HepG2 (cell line): ENCODE results near the gene DLG5. TPM values are rescaled to one million over a fixed set of nuclear protein-coding genes. Genes with fewer than 3 reads are reported as not detected.

Source experiments
- ATM ChIP-seq: fragments of 450-650 bp; IDR thresholded peaks from 2 replicates; pipeline ENCODE4 v1.7.1; 2017; ENCODE audit warnings: mild to moderate bottlenecking, borderline replicate concordance
- CBX5 ChIP-seq: sonication (generic); formaldehyde crosslinking; IDR thresholded peaks from 2 replicates; pipeline ENCODE4 v1.4.0; 2020; ENCODE audit warnings: missing genetic modification reagents, borderline replicate concordance
- FLYWCH1 ChIP-seq: sonication (generic); formaldehyde crosslinking; IDR thresholded peaks from 2 replicates; pipeline ENCODE4 v1.8.1; 2023; ENCODE audit warnings: mild to moderate bottlenecking, missing genetic modification reagents
- GATA4 ChIP-seq: sonication (generic); IDR thresholded peaks from 2 replicates; pipeline ENCODE4 v1.6.1; 2016; ENCODE audit warnings: antibody characterized with exemption, low read depth, borderline replicate concordance
- KDM4B ChIP-seq: sonication (generic); formaldehyde crosslinking; IDR thresholded peaks from 2 replicates; pipeline ENCODE4 v1.4.0; 2020; ENCODE audit warnings: missing genetic modification reagents
- RFX5 ChIP-seq: IDR thresholded peaks from 2 replicates; pipeline ENCODE4 v1.6.1; 2011; ENCODE audit warnings: low read depth, low read length, improper control_type of control experiment
- SALL1 ChIP-seq: sonication (generic); formaldehyde crosslinking; IDR thresholded peaks from 2 replicates; pipeline ENCODE4 v1.8.0; 2022; ENCODE audit warnings: mild to moderate bottlenecking, missing genetic modification reagents
- SMARCC2 ChIP-seq: fragments of 450-650 bp; IDR thresholded peaks from 2 replicates; pipeline ENCODE4 v1.6.1; 2017; ENCODE audit warnings: antibody characterized with exemption, mild to moderate bottlenecking
- SOX13 ChIP-seq, 3 experiments: fragments of 450-650 bp in 1 of 3; sonication (generic) in 1 of 3; formaldehyde crosslinking in 1 of 3; IDR thresholded peaks in 2 of 3; conservative IDR thresholded peaks in 1 of 3; 2 replicates each; pipeline versions ENCODE4 v1.5.0 to v1.6.1; 2016 to 2020; ENCODE audit warnings: antibody characterized with exemption in 1 of 3, mild to moderate bottlenecking in 1 of 3, missing compliant biosample characterization in 1 of 3, missing genetic modification reagents in 1 of 3, moderate library complexity in 1 of 3
- TAF1 ChIP-seq: sonication (generic); formaldehyde crosslinking; IDR thresholded peaks from 2 replicates; pipeline ENCODE4 v1.4.0; 2020; ENCODE audit warnings: missing genetic modification reagents
- TBP ChIP-seq: sonication (generic); formaldehyde crosslinking; IDR thresholded peaks from 2 replicates; pipeline ENCODE4 v1.5.0; 2020; ENCODE audit warnings: missing genetic modification reagents
- TGIF2 ChIP-seq: IDR thresholded peaks from 2 replicates; pipeline ENCODE4 v1.6.1; 2016; ENCODE audit warnings: control low read depth, missing compliant biosample characterization
- TMF1 ChIP-seq: sonication (generic); formaldehyde crosslinking; IDR thresholded peaks from 2 replicates; pipeline ENCODE4 v1.8.1; 2022; ENCODE audit warnings: low read depth, missing genetic modification reagents
- ZMYM4 ChIP-seq: sonication (generic); formaldehyde crosslinking; IDR thresholded peaks from 2 replicates; pipeline ENCODE4 v1.8.1; 2023; ENCODE audit warnings: mild to moderate bottlenecking, missing genetic modification reagents
- ZNF441 ChIP-seq: sonication (generic); formaldehyde crosslinking; IDR thresholded peaks from 2 replicates; pipeline ENCODE4 v1.7.0; 2021; ENCODE audit warnings: missing genetic modification reagents, borderline replicate concordance
- ZSCAN9 ChIP-seq: IDR thresholded peaks from 2 replicates; pipeline ENCODE4 v1.6.1; 2016; ENCODE audit warnings: borderline replicate concordance
- polyA plus RNA-seq, 8 experiments: library from polyadenylated mRNA; depleted of rRNA in 3 of 8; stranded (reverse) in 7 of 8; unstranded in 1 of 8; fragments of >200 nt; fragmentation: Illumina TruSeq in 4 of 8; extraction: Trizol in 4 of 8; gene quantifications; 2 replicates each; pipeline versions ENCODE4 v1.2.1 to v1.2.3, GENCODE V29; 2011 to 2016; ENCODE audit warnings: low read depth in 4 of 8, missing spikeins in 1 of 8, mixed read lengths in 1 of 8; ENCODE audit not compliant: insufficient read depth in 1 of 8
- total RNA-seq, 5 experiments: library from RNA; depleted of rRNA; stranded (reverse); fragments of >200 nt; fragmentation: Illumina TruSeq; extraction: Trizol; gene quantifications; 2 replicates each; pipeline ENCODE4 v1.2.3, GENCODE V29; 2016; ENCODE audit warnings: low read depth in 1 of 5
- TF ChIP-seq, protein P1 (sequence below): sonication (generic); formaldehyde crosslinking; IDR thresholded peaks from 2 replicates; pipeline ENCODE4 v1.4.0; 2020; ENCODE audit warnings: missing genetic modification reagents
- TF ChIP-seq, protein P2 (sequence below): sonication (generic); formaldehyde crosslinking; IDR thresholded peaks from 2 replicates; pipeline ENCODE4 v1.9.0; 2021; ENCODE audit warnings: missing genetic modification reagents, borderline replicate concordance
- TF ChIP-seq, protein P3 (sequence below): sonication (generic); formaldehyde crosslinking; IDR thresholded peaks from 2 replicates; pipeline ENCODE4 v1.4.0; 2020; ENCODE audit warnings: missing genetic modification reagents, low read depth, mild to moderate bottlenecking, borderline replicate concordance
- TF ChIP-seq, protein P4 (sequence below): IDR thresholded peaks from 2 replicates; pipeline ENCODE4 v1.6.1; 2016; ENCODE audit warnings: missing genetic modification reagents, missing compliant biosample characterization
- TF ChIP-seq, protein P5 (sequence below): sonication (generic); formaldehyde crosslinking; IDR thresholded peaks from 2 replicates; pipeline ENCODE4 v1.4.0; 2020; ENCODE audit warnings: missing genetic modification reagents, borderline replicate concordance

DLG5 gene
- total and polyA plus RNA-seq, 2 of the 13 experiments (the other 11 are each of a cell fraction or from before 2014, with no cell fraction given) = 15.5 to 18.2 TPM

DNA sequence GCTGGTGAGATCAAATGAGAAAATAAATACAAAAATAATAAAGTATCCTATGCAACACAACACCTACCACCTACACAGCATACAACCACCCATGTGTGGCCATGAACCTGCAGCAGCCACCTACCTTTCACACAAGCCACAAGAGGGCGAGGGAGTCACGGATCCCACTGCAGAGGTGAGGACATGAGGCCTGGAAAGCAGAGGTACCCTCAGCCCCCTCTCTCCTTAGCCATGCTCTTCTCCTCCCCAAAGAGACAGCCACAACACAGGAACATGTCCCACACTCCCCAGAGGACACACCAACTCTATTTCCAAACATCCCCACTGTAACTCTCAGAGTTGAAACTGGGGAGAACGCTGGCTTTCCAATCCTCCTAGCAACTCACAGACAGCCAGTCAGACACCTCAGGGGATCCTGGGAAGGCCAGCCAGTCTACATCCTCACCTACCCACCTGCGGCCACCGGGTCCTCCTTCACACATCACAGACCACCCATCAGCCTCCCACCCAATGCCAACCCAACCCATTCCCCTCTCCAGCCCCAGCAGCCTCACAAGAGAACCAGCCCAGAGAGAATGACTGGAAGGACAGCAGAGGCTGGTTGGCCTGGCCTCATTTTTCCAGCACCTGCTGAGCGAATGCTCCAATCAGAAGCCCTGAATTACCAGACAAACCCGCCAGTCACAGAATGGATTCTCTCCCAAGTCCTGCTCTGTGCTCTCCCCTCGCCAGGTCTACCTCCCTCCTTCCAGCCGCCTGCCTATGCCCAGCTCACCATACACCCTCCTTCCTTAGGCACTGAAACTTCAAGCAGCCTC, 18.4 kb downstream of the DLG5 start (continued):
- no peak for TF ChIP-seq RFX5
- no peak for TF ChIP-seq ZSCAN9
- no peak for TF ChIP-seq KDM4B (CRISPR knock-in tag)
- no peak for TF ChIP-seq ATM
- no peak for TF ChIP-seq GATA4
- no peak for TF ChIP-seq TMF1
- no peak for TF ChIP-seq FLYWCH1 (CRISPR knock-in tag)
- no peak; the same call in 1 of the 2 replicates for TF ChIP-seq SALL1 (CRISPR knock-in tag)
- TF ChIP-seq SOX13 (IDR thresholded peaks at IDR 0.05) = no peak
- peak in 1 of 2 experiments; percentile 41; a peak in 1 of 4 replicates for TF ChIP-seq SOX13 (CRISPR knock-in tag; conservative IDR thresholded peaks at IDR 0.05 in 1 of 2, IDR thresholded peaks at IDR 0.05 in 1 of 2)
- TF ChIP-seq, protein P1, sequence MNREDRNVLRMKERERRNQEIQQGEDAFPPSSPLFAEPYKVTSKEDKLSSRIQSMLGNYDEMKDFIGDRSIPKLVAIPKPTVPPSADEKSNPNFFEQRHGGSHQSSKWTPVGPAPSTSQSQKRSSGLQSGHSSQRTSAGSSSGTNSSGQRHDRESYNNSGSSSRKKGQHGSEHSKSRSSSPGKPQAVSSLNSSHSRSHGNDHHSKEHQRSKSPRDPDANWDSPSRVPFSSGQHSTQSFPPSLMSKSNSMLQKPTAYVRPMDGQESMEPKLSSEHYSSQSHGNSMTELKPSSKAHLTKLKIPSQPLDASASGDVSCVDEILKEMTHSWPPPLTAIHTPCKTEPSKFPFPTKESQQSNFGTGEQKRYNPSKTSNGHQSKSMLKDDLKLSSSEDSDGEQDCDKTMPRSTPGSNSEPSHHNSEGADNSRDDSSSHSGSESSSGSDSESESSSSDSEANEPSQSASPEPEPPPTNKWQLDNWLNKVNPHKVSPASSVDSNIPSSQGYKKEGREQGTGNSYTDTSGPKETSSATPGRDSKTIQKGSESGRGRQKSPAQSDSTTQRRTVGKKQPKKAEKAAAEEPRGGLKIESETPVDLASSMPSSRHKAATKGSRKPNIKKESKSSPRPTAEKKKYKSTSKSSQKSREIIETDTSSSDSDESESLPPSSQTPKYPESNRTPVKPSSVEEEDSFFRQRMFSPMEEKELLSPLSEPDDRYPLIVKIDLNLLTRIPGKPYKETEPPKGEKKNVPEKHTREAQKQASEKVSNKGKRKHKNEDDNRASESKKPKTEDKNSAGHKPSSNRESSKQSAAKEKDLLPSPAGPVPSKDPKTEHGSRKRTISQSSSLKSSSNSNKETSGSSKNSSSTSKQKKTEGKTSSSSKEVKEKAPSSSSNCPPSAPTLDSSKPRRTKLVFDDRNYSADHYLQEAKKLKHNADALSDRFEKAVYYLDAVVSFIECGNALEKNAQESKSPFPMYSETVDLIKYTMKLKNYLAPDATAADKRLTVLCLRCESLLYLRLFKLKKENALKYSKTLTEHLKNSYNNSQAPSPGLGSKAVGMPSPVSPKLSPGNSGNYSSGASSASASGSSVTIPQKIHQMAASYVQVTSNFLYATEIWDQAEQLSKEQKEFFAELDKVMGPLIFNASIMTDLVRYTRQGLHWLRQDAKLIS (CRISPR knock-in tag) = no peak
- TF ChIP-seq TAF1 (CRISPR knock-in tag) = no peak
- TF ChIP-seq CBX5 (CRISPR knock-in tag) = 0 out of 2 replicates have a peak, but pooled peaks have one; percentile 49
- TF ChIP-seq TGIF2 (CRISPR knock-in tag) = no peak
- TF ChIP-seq, protein P2, sequence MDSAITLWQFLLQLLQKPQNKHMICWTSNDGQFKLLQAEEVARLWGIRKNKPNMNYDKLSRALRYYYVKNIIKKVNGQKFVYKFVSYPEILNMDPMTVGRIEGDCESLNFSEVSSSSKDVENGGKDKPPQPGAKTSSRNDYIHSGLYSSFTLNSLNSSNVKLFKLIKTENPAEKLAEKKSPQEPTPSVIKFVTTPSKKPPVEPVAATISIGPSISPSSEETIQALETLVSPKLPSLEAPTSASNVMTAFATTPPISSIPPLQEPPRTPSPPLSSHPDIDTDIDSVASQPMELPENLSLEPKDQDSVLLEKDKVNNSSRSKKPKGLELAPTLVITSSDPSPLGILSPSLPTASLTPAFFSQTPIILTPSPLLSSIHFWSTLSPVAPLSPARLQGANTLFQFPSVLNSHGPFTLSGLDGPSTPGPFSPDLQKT (CRISPR knock-in tag) = no peak
- TF ChIP-seq, protein P3, sequence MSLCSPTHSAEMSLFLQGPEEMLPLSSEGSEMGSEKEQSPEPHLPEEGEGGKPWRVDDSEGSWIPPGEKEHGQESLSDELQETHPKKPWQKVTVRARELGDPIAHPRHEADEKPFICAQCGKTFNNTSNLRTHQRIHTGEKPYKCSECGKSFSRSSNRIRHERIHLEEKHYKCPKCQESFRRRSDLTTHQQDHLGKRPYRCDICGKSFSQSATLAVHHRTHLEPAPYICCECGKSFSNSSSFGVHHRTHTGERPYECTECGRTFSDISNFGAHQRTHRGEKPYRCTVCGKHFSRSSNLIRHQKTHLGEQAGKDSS (CRISPR knock-in tag) = peak; percentile 54; the same call in 1 of the 2 replicates
- TF ChIP-seq, protein P4, sequence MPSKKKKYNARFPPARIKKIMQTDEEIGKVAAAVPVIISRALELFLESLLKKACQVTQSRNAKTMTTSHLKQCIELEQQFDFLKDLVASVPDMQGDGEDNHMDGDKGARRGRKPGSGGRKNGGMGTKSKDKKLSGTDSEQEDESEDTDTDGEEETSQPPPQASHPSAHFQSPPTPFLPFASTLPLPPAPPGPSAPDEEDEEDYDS (CRISPR knock-in tag) = no peak
- TF ChIP-seq ZNF441 (CRISPR knock-in tag) = no peak
- TF ChIP-seq, protein P5, sequence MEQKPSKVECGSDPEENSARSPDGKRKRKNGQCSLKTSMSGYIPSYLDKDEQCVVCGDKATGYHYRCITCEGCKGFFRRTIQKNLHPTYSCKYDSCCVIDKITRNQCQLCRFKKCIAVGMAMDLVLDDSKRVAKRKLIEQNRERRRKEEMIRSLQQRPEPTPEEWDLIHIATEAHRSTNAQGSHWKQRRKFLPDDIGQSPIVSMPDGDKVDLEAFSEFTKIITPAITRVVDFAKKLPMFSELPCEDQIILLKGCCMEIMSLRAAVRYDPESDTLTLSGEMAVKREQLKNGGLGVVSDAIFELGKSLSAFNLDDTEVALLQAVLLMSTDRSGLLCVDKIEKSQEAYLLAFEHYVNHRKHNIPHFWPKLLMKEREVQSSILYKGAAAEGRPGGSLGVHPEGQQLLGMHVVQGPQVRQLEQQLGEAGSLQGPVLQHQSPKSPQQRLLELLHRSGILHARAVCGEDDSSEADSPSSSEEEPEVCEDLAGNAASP (CRISPR knock-in tag) = 0 out of 2 replicates have a peak, but pooled peaks have one; percentile 32
- no peak for TF ChIP-seq SMARCC2
- no peak for TF ChIP-seq TBP
- TF ChIP-seq ZMYM4 (CRISPR knock-in tag) = no peak
